Measurements from ENCODE around the gene OAS1. TPM values are rescaled to one million over a fixed set of nuclear protein-coding genes. Genes with fewer than 3 reads are reported as not detected.

Gene OAS1
- total RNA-seq, 2 donors from 2014 or later = not detected

DNA sequence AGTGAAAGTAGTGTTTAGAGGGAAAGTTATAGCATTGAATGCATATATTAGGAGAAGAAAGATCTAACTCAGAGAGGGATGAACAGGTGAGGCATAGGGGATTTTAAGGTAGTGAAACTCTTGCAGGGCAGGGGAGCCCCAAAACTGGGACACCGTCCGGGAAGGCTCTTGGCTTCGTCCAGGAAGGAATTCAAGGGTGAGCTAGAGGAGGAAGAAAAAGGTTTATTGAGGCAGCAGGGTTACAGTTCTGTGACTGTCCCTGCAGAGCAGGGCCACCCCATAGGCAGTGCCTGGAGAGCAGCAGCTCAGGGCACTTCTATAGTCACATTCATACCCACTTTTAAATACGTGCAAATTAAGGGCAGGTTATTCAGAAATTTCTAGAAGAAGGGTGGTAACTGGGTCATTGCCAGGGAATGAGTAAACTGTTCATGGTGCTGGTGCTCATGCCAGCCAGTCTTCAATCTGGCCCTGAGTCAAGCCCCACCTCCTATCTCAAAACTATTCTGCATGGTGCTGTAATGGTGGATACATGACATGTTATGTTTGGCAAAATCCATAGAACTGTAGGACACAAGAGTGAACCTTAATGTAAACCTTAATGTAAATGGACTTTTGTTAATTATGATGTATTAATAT lies 1.2 kb upstream of the OAS1 start:
- TF ChIP-seq CTCF (conservative IDR thresholded peaks at IDR 0.05) = no peak
- Histone ChIP-seq H3K4me1 (ENCODE audit: control insufficient read depth, insufficient read depth, low read length) (no peaks in the 10 kb centered on the region), H3K9me3 (ENCODE audit: control insufficient read depth, low read length) (peaks cover 8% of the 10 kb centered on the region), H3K4me3 (ENCODE audit: low read length) (no peak overlapping the region), H3K36me3 (ENCODE audit: control insufficient read depth, insufficient read depth, low read length) (no peaks in the 10 kb centered on the region), H3K27ac (ENCODE audit: low read depth, low read length) (no peak overlapping the region), H3K9ac (ENCODE audit: extremely low read depth, low read length, poor library complexity, severe bottlenecking) (no peak overlapping the region), H3K27me3 (ENCODE audit: control insufficient read depth, insufficient read depth, low read length, poor library complexity, severe bottlenecking) (no peaks in the 10 kb centered on the region)
- no peaks in the 10 kb centered on the region for H3K36me3 Mint-ChIP-seq (ENCODE audit: low read depth)
- H3K4me3 Mint-ChIP-seq = no peak overlapping the region
- H3K27ac Mint-ChIP-seq = no peak overlapping the region
- H3K27me3 Mint-ChIP-seq (ENCODE audit: insufficient read depth) = peaks cover 15% of the 10 kb centered on the region
- peaks cover 21% of the 10 kb centered on the region for H3K9me3 Mint-ChIP-seq
- DNase-seq = no peak
- 89 to 100% methylated on average over 2 to 4 of the region's 4 CpGs for WGBS, 2 experiments (ENCODE audit: insufficient coverage in 1 of 2, insufficient read length in 1 of 2)
- peaks cover 3% of the 10 kb centered on the region for H3K4me1 Mint-ChIP-seq

DNA sequence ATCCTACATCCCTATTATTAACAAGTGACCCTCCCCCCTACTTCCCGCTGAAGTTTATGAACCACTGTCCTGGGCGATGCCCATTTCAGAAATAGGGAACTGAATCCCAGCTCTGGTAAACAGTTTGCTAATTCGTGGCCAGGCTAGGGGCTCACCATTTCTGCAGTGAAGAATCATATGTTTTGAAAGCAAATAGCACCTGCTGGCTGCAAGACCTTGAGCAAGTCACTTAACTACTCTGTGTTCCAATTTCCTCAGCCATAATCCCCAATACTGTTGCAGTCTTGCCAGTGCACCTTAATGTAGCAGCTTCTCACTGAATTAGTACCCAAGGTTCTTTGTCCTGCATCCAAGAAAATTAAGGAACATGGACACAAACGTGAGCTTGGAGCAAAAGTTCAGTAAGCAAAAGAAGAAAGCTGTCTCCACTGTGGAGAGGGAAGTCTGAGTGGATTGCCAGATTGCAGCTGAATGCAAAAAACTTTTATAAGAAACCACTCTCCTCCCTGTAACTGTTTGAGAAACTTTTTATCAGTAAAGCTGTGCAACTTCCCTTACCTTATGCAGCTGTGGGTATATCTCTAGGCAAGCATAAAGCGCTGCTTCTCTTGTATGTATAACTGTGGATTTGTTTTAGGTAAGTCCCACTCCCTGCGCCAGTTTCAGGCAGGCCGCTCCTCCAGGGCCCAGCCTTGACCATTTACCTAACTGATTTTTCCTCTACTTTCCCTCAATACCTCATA lies 824 bp downstream of the OAS1 start:
- Mint-ChIP-seq H3K27ac (no peak overlapping the region), H3K36me3 (ENCODE audit: low read depth) (no peaks in the 10 kb centered on the region), H3K9me3 (peaks cover 27% of the 10 kb centered on the region), H3K4me3 (no peak overlapping the region), H3K4me1 (peaks cover 3% of the 10 kb centered on the region), H3K27me3 (ENCODE audit: insufficient read depth) (peaks cover 20% of the 10 kb centered on the region)
- WGBS, 2 experiments (ENCODE audit: insufficient coverage in 1 of 2, insufficient read length in 1 of 2) = 87 to 91% methylated on average over 4 to 5 of the region's 7 CpGs
- no peak for TF ChIP-seq CTCF (conservative IDR thresholded peaks at IDR 0.05)
- DNase-seq = no peak
- Histone ChIP-seq H3K27ac (ENCODE audit: low read depth, low read length) (no peak overlapping the region), H3K4me1 (ENCODE audit: control insufficient read depth, insufficient read depth, low read length) (no peaks in the 10 kb centered on the region), H3K27me3 (ENCODE audit: control insufficient read depth, insufficient read depth, low read length, poor library complexity, severe bottlenecking) (no peaks in the 10 kb centered on the region), H3K4me3 (ENCODE audit: low read length) (no peak overlapping the region), H3K9ac (ENCODE audit: extremely low read depth, low read length, poor library complexity, severe bottlenecking) (no peak overlapping the region), H3K36me3 (ENCODE audit: control insufficient read depth, insufficient read depth, low read length) (no peaks in the 10 kb centered on the region), H3K9me3 (ENCODE audit: control insufficient read depth, low read length) (peaks cover 15% of the 10 kb centered on the region)

GRCh38 chr12:112908548-112908947 lies 1.8 kb downstream of the OAS1 start:
- Mint-ChIP-seq H3K27ac (no peak overlapping the region), H3K4me3 (no peak overlapping the region), H3K36me3 (ENCODE audit: low read depth) (no peaks in the 10 kb centered on the region), H3K4me1 (peaks cover 3% of the 10 kb centered on the region), H3K9me3 (peaks cover 32% of the 10 kb centered on the region), H3K27me3 (ENCODE audit: insufficient read depth) (peaks cover 26% of the 10 kb centered on the region)
- H3K27ac ChIP-seq (ENCODE audit: low read depth, low read length) = no peak overlapping the region
- H3K36me3 ChIP-seq (ENCODE audit: control insufficient read depth, insufficient read depth, low read length) = no peaks in the 10 kb centered on the region
- no peak overlapping the region for H3K4me3 ChIP-seq (ENCODE audit: low read length)
- peaks cover 25% of the 10 kb centered on the region for H3K9me3 ChIP-seq (ENCODE audit: control insufficient read depth, low read length)
- TF ChIP-seq CTCF (conservative IDR thresholded peaks at IDR 0.05) = no peak
- H3K9ac ChIP-seq (ENCODE audit: extremely low read depth, low read length, poor library complexity, severe bottlenecking) = no peak overlapping the region
- 72 to 80% methylated on average over 5 to 12 of the region's 12 CpGs for WGBS, 2 experiments (ENCODE audit: insufficient coverage in 1 of 2, insufficient read length in 1 of 2)
- no peak for DNase-seq
- H3K27me3 ChIP-seq (ENCODE audit: control insufficient read depth, insufficient read depth, low read length, poor library complexity, severe bottlenecking) = no peaks in the 10 kb centered on the region
- H3K4me1 ChIP-seq (ENCODE audit: control insufficient read depth, insufficient read depth, low read length) = no peaks in the 10 kb centered on the region

Measured in endodermal cell (in vitro differentiated cells).